NCI-H748 (cell line): Measurements from ENCODE around the gene COLQ.
"Not testable (repeated sequence)": the region's sequence is repeated elsewhere in the genome, so short reads cannot be mapped to it uniquely, and the experiment has no call there.

Experiments used
- DNase-seq: peaks from one replicate; lab custom pipeline; 2025; ENCODE audit not compliant: unreplicated experiment; lab: John Stamatoyannopoulos, UW

Gene COLQ

GRCh38 chr3:15493436-15493835, 28.1 kb downstream of the COLQ start:
- DNase-seq = no peak

GRCh38 chr3:15492847-15493360, 28.6 kb downstream of the COLQ start:
- DNase-seq = no peak

GRCh38 chr3:15491143-15491542, 30.4 kb downstream of the COLQ start:
- DNase-seq = no peak

GRCh38 chr3:15490158-15490557, 31.3 kb downstream of the COLQ start:
- no peak for DNase-seq

- DNase-seq = no peak
These were observed 33.5 kb downstream of the COLQ start for GRCh38 chr3:15488002-15488401.

- no peak for DNase-seq
These were observed 34.5 kb downstream of the COLQ start for GRCh38 chr3:15486979-15487378.

- no peak for DNase-seq
These were observed 35.5 kb downstream of the COLQ start for GRCh38 chr3:15486020-15486419.

GRCh38 chr3:15484551-15484950, 37.0 kb downstream of the COLQ start:
- not testable (repeated sequence) for DNase-seq

GRCh38 chr3:15479400-15480224, 41.9 kb downstream of the COLQ start:
- DNase-seq = no peak

DNA sequence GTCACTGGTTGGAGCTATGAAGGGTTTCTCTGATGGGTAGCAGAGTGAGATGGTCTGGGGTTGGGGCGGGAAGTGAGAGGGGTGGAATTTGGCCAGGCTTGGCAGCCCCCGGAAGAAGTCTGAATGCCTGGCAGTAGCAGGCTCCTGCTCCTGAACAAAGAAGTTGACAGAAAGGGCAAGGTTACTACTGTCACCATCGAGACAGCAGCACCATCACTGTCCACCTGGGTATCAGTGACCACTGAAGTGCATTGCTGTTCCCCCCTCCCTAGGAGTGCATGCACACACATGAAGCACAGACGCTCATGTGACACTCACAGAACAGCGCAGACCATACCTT, 42.9 kb downstream of the COLQ start:
- DNase-seq = no peak

- no peak for DNase-seq
These were observed 43.4 kb downstream of the COLQ start for GRCh38 chr3:15477951-15478639.

- no peak for DNase-seq
These were observed 45.1 kb downstream of the COLQ start for GRCh38 chr3:15476378-15476777.

DNA sequence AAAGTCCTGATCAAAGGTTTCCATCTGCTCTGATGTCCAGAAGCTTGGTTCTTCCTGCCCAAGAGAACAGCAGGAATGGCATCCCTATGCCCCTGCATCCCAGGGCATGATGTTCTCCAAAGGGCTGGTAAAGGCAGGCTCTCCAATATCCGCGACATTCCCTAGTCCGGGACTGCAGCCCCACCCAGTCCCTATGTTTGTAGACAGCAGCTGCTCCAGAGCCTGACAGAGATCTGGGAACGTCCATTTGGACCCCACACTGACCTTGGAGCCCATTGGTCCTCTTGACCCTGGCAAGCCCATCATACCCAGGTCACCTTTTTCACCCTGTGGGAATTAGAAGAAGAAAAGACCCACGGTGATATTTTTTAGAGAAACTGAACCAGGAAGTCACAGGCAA, 46.3 kb downstream of the COLQ start:
- no peak for DNase-seq

DNA sequence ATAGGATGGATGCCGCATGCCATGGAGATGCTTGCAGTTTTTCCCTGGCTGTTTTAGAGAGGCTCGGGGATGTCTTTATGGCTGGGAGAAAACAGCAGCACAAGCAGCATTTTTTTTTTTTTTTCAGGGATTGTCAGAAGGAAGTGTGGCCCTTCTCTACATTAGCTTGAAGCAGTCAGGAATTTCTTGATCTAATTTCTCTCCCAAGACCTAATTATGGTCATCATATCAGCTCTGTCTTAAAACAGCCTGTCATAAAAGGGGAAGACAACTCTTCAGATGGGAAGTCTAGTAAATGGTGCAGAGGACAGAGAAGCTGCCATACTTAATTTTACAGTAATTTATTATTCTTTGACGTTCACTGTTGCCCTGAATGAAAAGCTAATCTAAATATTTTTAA, 49.6 kb downstream of the COLQ start:
- DNase-seq = no peak

GRCh38 chr3:15470849-15471248, 50.7 kb downstream of the COLQ start:
- DNase-seq = no peak

DNA sequence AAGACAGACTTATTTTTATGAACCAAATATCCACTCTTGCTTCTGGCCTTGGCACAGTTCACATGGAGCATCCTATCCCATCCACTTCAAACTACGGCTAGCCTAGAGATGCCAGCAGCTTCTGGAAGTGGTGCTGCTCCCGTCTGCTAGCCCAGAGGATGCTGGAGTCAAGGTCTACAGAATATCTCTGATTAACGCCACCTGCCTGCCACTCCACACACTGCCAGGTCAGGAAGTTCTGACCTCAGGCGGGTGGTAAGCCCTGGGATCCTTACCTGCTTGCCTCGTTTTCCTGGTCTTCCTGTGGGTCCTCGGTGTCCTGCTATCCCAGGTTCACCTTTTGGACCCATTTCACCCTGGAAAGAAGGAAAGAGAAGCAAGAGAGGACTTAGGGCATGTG, 51.2 kb downstream of the COLQ start:
- no peak for DNase-seq

DNA sequence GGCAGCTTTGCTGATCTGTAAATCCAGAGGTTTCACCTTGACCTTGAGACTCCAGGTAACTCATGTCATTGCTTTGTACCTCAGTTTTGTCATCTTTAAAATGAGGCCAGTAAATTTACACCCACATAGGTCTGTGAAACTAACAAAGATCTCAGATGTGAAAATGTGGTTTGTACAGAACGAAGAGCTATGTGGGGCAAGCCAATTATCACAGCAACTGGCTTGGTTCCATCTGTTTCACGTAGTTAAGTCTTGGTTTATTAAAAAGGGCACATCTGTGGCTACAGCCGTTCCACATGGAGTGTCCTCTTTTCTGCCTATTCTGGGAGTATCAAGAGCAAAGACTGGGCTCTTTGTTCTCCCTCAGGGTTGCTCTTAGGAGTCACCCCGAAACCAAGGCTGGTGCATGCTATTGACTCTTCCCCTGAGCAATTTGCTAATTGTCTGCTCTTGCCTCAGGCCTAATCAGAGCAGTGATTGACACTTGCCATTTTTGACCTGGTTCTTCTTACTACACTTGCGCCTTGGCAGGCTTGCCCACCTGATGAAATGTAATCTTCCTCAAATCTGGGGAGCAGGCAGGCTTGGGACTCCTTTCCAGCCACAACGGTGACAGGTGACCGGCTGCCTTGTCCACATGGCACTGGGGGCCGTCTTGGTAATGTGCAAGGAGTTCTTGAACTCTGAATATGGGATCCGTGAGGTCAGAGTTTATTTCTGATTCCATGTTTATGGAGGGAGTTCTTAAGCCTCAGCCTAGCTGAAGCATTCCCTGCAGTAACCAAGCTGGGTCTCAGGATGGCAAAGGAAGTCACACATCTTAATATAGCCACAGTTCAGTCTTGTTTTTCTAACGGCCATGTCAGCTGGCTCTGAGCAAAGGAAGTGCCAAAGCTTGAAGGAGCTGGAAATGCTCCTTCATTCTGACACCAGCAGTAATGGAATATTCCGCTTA, 54.0 kb downstream of the COLQ start:
- no peak for DNase-seq

DNA sequence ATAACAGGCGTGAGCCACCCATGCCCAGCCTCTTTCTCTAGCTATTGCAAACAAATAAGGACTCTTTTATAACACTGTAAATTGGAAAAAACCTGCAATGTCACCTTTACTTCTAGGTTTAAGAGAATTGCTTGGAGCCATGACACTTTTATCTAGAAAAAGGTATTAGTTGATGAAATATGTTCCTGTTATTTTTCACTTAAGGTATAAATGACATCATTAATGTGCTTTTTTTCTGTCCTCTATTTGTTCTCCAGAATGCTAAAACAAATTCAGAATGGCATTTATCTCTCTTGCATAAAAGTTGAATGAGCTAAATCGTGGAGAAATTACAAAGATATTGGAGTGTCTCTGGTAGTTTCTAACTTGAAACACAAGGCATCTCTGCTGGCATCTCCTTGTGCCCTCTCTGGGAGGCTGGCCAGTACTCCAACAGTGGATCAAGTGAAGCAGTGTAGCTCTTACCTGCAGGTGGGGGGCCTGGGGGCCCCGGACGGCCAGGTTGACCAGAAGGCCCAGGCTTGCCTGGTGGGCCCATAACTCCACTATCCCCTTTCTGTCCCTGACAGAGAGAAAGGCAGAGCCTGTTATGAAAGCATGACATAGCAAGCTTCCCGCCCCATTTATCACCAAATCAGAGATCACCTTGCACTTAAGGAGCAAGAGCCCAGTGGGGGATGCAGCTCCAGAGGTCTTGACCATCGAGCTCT, 55.5 kb downstream of the COLQ start:
- no peak for DNase-seq

- DNase-seq = no peak
These were observed 59.1 kb downstream of the COLQ start for GRCh38 chr3:15462451-15462850.

- no peak for DNase-seq
These were observed 60.5 kb downstream of the COLQ start for GRCh38 chr3:15460891-15461531.
